Endothelial cell of umbilical vein (primary cell): Measurements from ENCODE around the gene RGS7.

Experiments used
- CTCF ChIP-seq, 2 donors: IDR thresholded peaks; 1 replicate in 1 of 2; 2 replicates in 1 of 2; pipeline ENCODE4 v1.5.1; 2011; ENCODE audit warnings: low read length in 2 of 2, mild to moderate bottlenecking in 2 of 2, moderate library complexity in 2 of 2, control low read depth in 1 of 2, inconsistent platforms in 1 of 2, low read depth in 1 of 2; ENCODE audit not compliant: insufficient read depth in 1 of 2; ENCODE audit errors: extremely low read depth in 1 of 2
- EZH2 ChIP-seq: IDR thresholded peaks from 2 replicates; pipeline ENCODE4 v1.6.1; 2012; ENCODE audit warnings: borderline replicate concordance, low read depth, mild to moderate bottlenecking, moderate library complexity, low read length, inconsistent platforms; ENCODE audit not compliant: severe bottlenecking
- FOS ChIP-seq: IDR thresholded peaks from 2 replicates; pipeline ENCODE4 v1.6.1; 2011; ENCODE audit warnings: mild to moderate bottlenecking, low read length, moderate library complexity, borderline replicate concordance; ENCODE audit not compliant: insufficient read depth
- GATA2 ChIP-seq: IDR thresholded peaks from 2 replicates; pipeline ENCODE4 v1.7.0; 2011; ENCODE audit warnings: low read depth, mild to moderate bottlenecking, moderate library complexity, mixed read lengths, low read length; ENCODE audit not compliant: insufficient read length, insufficient read depth
- JUN ChIP-seq: IDR thresholded peaks from 2 replicates; pipeline ENCODE4 v1.6.1; 2011; ENCODE audit warnings: borderline replicate concordance, low read depth; ENCODE audit not compliant: insufficient read length, insufficient read depth
- MAX ChIP-seq: IDR thresholded peaks from 2 replicates; pipeline ENCODE4 v1.6.1; 2011; ENCODE audit not compliant: insufficient read depth, insufficient read length
- MYC ChIP-seq: IDR thresholded peaks from one replicate; pipeline ENCODE4 v1.6.1; 2011; ENCODE audit warnings: mild to moderate bottlenecking, low read depth, low read length
- POLR2A ChIP-seq: IDR thresholded peaks from 2 replicates; pipeline ENCODE4 v1.6.1; 2012; ENCODE audit warnings: low read depth, mild to moderate bottlenecking, control low read depth, low read length
- POLR2AphosphoS5 ChIP-seq: IDR thresholded peaks from 2 replicates; pipeline ENCODE4 v1.6.1; 2012; ENCODE audit warnings: low read depth, mild to moderate bottlenecking, control low read depth, low read length, moderate library complexity; ENCODE audit not compliant: insufficient read depth

GRCh38 chr1:240998024-240998423, 359.0 kb downstream of the RGS7 start:
- no peak for TF ChIP-seq CTCF (IDR thresholded peaks at IDR 0.05; ENCODE audit: extremely low read depth in 1 of 2, insufficient read depth in 1 of 2, low read depth in 1 of 2, low read length in 2 of 2)
- no peak for TF ChIP-seq POLR2A
- no peak for TF ChIP-seq MYC
- TF ChIP-seq POLR2AphosphoS5, result no peak
- TF ChIP-seq FOS, result no peak
- TF ChIP-seq EZH2, result no peak
- TF ChIP-seq GATA2, result no peak
- no peak for TF ChIP-seq JUN
- TF ChIP-seq MAX, result no peak
